G401 (cell line): ENCODE results near the gene HES5. TPM values are rescaled to one million over a fixed set of nuclear protein-coding genes. Genes with fewer than 3 reads are reported as not detected.
"Not testable (repeated sequence)": the region's sequence is repeated elsewhere in the genome, so short reads cannot be mapped to it uniquely, and the experiment has no call there.

ENCODE experiments used
- DNase-seq: peaks from one replicate; pipeline ENCODE4 v3.0.0-alpha.2; 2015; ENCODE audit warnings: low spot score
- in situ Hi-C: cut with HindIII; loops from 2 replicates; pipeline ENCODE4 v1.10.0; 2016; ENCODE audit warnings: low sequenced_read_pairs, mixed read lengths
- total RNA-seq: library from RNA; depleted of rRNA; stranded (reverse); fragments of >200 nt; shearing (Covaris generic); gene quantifications from 2 replicates; pipeline ENCODE4 v1.2.3, GENCODE V29; 2014; rRNA removed

HES5 gene, protein sequence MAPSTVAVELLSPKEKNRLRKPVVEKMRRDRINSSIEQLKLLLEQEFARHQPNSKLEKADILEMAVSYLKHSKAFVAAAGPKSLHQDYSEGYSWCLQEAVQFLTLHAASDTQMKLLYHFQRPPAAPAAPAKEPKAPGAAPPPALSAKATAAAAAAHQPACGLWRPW
- total RNA-seq: not detected in 2 replicates

DNA sequence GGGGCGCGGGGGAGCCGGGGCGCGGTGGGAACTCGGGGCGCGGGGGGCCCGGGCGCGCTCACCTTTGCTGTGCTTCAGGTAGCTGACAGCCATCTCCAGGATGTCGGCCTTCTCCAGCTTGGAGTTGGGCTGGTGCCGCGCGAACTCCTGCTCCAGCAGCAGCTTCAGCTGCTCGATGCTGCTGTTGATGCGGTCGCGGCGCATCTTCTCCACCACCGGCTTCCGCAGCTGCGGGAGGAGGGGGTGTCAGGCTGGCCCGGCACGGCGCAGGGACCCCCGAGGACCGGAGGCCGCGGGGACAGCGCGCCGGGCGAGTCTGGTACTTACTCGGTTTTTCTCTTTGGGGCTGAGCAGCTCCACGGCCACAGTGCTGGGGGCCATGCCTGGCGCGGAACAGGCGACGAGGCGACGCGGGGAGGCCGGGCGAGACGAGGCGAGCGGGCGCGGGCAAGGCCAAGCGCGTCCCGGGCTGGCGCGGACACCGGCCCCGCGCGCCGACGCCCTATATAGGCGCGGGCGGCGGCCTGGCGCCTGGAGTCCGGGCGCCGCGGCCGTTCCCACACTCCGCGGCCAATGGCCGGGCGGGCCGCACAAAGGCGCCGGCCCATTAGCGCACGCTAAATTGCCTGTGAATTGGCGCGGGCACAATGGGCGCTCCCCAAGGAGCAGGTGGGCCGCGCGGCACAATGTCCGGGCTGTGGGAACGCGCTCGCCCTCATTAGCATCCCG lies at the start of gene HES5:
Gene HES5, minus strand, starts transcription at position 480 of the 729 bp plus-strand sequence. Its CDS starts 99 bp downstream, at position 381.
- DNase-seq: no peak
- in situ Hi-C loops: no loop called here

DNA sequence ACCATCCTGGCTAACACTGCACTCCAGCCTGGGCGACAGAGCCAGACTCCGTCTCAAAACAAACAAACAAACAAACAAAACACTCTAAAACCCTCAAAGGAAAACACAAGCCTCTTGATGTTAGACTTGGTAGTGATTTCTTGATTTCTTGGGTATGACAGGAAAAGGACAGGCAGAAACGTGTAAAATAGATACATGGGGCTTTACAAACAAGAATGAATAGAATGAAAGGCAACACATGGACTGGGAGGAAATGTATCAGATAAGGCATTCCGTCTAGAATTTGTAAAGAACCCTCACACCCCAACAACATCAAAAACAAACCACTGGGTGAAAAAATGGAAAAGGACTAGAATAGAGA lies 48.7 kb upstream of the HES5 start:
- in situ Hi-C loops: no loop called here
- DNase-seq: no peak

DNA sequence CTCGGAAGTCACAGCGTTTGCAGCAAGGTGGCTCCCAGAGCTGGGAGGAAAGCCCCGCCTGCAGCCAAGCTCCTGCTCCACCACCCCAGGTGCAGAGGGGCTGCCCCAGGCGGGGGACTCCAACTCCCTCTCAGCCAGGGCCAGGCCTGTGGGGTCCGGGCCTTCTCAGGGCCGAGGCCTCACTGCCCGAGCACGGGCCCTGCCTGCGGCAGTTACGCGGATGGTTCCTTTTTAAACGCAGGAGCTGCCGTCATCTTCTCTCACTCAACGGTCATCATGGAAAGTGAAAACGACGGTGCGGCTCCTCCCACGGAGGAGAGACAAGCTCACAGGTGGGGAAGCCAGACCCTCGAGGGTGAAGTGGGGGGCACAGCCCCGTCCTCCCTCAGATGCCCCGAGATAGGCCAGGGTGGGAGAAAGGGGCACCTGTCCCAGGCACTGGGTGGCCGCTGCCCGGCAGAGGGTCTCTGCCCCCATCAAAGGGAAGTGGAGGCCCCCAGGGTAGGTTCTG lies 47.6 kb upstream of the HES5 start:
- DNase-seq, in situ Hi-C loops: not testable (repeated sequence)

- in situ Hi-C loops: no loop called here
- DNase-seq: no peak
Observed at GRCh38 chr1:2575801-2576663, 46.0 kb upstream of the HES5 start.

DNA sequence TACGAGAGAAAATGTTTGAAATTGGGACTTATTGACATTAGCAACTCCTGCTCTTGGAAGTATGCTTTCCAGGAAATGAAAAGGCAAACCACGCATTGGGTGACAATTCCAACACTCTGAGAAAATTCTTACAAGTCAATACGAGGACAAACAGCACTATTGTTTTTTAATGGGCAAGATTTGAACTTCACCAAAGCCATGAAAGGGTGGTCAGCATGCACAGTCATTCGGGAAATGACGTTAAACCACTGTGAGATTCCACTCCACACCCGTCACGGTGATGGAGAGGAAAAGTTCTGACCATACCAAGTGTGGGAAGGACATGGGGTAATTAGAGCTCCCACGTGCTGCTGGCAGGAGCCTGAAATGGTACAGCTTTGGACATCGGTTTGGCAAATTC lies 44.3 kb upstream of the HES5 start:
- DNase-seq: no peak
- in situ Hi-C loops: no loop called here

DNA sequence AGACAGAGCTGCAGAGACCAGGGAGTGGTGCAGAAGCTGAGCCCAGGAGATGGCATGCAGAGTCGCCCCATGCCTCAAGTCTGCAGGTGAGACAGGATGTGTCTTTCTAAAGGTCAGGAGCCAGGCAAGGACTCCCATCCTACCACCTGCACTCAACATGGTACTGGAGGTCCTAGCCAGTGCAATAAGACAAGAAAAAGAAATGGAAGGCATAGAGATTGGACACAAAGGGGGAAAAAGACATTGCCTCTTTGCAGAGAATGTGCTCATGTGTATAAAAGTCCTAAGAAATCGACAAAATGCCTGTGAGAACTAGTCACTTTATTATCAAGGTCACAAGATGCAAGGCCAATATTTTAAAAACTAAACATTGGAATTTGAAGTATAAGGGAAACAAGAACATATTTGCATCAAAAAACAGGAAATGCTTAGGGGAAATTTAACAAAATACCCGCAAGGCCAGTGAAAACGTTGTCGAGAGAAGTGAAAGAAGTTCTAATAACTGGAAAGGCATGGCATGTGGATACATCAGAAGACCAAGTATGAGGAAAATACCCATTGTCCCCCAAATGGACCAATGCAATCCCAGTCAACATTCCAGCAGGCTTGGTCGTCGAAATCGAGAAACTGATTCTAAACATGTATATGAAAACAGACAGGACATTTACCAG lies 43.3 kb upstream of the HES5 start:
- DNase-seq: no peak
- in situ Hi-C loops: no loop called here

- in situ Hi-C loops: no loop called here
- no peak for DNase-seq
Observed at GRCh38 chr1:2571348-2571747, 41.3 kb upstream of the HES5 start.

DNA sequence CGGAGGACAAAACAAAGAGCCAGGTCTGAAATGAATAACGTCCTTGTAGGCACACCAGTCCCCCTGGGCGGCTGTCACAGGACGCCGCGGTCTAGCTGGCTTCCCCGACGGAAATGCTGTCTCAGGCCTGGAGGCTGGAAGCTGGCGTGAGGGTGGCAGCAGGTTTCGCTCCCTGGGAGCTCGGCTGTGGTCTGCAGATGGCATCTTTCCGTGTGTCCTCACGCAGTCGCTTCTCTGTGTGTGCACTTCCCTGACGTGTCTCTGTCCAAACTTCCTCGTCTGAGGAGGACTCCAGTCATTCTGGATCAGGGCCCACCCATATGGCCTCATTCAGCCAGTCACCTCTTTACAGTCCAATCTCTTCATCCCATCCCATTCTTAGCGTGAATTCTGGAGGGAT lies 40.3 kb upstream of the HES5 start:
- in situ Hi-C loops: no loop called here
- peak; percentile 39 for DNase-seq

- in situ Hi-C loops, DNase-seq: not testable (repeated sequence)
Observed at GRCh38 chr1:2569703-2570102, 39.6 kb upstream of the HES5 start.

DNA sequence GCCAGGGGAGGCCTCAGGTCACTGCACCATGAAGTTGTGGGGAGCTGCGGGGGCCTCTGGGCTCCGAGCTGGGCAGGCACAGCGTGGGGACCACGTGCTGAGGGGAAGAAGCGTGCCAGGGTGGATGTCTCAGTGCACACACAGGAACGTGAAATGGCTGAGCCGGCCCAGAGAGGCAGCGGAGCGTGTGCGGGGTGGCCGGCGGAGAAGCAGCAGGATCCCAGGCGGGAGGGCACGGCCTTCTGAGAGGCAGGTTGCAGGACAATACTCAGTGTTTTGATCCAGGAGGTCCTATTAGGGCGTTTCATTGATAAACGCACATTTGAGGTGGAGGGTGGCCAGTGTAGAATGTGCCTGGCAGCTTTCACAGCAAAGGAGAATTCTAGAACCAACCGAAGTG lies 39.0 kb upstream of the HES5 start:
- in situ Hi-C loops: no loop called here
- DNase-seq: no peak

GRCh38 chr1:2568187-2568816 lies 38.2 kb upstream of the HES5 start:
- DNase-seq, in situ Hi-C loops: not testable (repeated sequence)

GRCh38 chr1:2567083-2567679 lies 37.1 kb upstream of the HES5 start:
- in situ Hi-C loops: no loop called here
- DNase-seq: no peak

DNA sequence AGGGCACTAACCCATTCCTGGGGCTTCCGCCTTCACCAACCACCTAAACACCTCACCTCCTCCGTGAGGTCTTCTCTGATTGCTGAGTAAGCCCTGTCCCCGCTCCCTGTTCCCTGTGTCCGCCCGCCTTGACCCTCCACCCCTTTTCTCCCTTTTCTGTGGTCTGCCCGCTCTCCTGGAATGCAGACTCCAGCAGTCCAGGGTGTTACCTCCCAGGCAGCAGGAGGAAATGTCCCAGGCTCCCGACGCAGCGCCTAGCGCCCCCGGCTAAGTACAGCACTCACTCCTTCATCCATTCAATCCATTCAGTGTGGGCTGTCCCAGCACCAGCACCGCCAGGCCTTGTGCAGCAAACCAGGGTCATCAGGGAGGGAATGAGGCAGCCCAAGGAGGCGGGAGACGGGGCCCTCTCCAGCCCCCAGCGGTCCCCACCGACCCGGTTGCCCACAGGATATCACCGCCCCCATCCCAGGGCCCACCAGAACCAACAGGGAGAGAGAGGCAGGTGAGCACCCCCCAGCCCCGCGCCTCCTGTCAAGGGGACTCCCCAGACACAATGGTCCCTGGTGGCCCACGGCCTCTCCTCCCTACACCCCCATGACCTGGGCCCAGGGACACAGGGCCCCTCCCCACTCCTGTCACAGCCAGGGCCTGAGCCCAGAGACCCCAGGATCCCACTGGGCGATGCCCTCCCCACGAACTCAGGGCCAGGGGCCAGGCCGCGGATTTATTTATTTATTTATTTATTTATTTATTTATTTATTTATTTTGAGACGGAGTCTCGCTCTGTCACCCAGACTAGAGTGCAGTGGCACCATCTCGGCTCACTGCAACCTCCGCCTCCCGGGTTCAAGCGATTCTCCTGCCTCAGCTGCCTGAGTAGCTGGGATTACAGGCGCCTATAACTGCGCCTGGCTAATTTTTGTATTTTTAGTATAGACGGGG lies 36.3 kb upstream of the HES5 start:
- in situ Hi-C loops: no loop called here
- DNase-seq: no peak

DNA sequence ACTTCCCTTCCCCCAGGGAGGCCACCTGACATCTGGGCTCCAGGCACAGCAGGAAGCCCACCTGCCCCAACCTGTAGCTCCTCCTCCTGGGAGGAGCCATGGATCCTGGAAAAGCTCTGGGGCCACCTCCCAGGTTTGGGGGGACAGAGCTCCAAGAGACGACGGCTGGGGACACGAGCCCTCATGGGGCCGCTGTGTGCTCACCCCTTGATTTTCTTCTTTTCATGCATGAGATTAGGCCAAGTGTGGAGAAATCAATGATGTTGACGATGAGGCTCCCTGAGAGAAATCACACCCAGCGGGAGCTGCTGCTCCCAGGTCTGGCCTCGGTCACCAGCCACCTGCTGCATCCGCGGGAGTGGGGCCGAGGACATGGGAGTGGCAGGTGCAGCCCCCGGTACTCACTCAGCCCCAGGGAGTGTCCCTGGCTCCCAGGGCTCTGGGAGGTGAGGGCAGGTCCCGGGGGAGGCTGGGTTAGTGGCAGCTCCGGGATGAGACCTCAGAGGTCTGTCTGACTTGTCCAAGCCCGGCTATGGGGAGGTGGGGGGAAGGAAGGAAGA lies 34.8 kb upstream of the HES5 start:
- in situ Hi-C loops: no loop called here

GRCh38 chr1:2564006-2564814 lies 34.1 kb upstream of the HES5 start:
- DNase-seq: no peak
- in situ Hi-C loops: no loop called here

More for the DNA sequence above, 34.8 kb upstream of the HES5 start:
- no peak for DNase-seq

GRCh38 chr1:2563205-2563604 lies 33.1 kb upstream of the HES5 start:
- in situ Hi-C loops: no loop called here
- no peak for DNase-seq
